A673 (cell line): Measurements from ENCODE around the gene GXYLT1. TPM values are rescaled to one million over a fixed set of nuclear protein-coding genes. Genes with fewer than 3 reads are reported as not detected.
"Not testable (repeated sequence)": the region's sequence is repeated elsewhere in the genome, so short reads cannot be mapped to it uniquely, and the experiment has no call there.

Experiments used
- BruUV-seq: library from RNA; stranded (reverse); fragments of 400-500 nt; replicated peaks from 2 replicates; lab custom pipeline; 2021; lab: Mats Ljungman, UMichigan
- CTCF ChIA-PET: fragments of 300-600 bp; sonication (Branson Sonifier 250); formaldehyde crosslinking; loops from one replicate; lab custom pipeline; 2022; ENCODE audit warnings: antibody characterized with exemption; lab: Charles Lee
- POLR2A ChIA-PET: fragments of 300-600 bp; sonication (Branson Sonifier 250); formaldehyde crosslinking; loops from one replicate; lab custom pipeline; 2022; ENCODE audit warnings: antibody characterized with exemption; ENCODE audit not compliant: low non-redundant PET; lab: Charles Lee
- DNase-seq: peaks from one replicate; pipeline ENCODE4 v3.0.0-alpha.2; 2015; ENCODE audit warnings: low spot score
- H3K27ac ChIP-seq: fragments of 200-600 bp; sonication (generic); 2 replicates; pipeline ENCODE4 v1.5.1; 2016; ENCODE audit warnings: mixed run types, low read depth, mild to moderate bottlenecking, mixed read lengths, antibody characterized with exemption, low read length; ENCODE audit not compliant: poor library complexity, severe bottlenecking
- H3K27me3 ChIP-seq: fragments of 200-600 bp; sonication (generic); replicated peaks from 2 replicates; pipeline ENCODE4 v1.6.1; 2017; ENCODE audit warnings: mixed run types, low read depth, mild to moderate bottlenecking, mixed read lengths, antibody characterized with exemption, low read length; ENCODE audit not compliant: insufficient read depth, poor library complexity
- H3K36me3 ChIP-seq: fragments of 200-600 bp; sonication (generic); 2 replicates; pipeline ENCODE4 v1.6.1; 2016; ENCODE audit warnings: mixed run types, mild to moderate bottlenecking, mixed read lengths, antibody characterized with exemption, low read length; ENCODE audit not compliant: insufficient read depth, poor library complexity, severe bottlenecking
- H3K4me1 ChIP-seq: fragments of 200-600 bp; sonication (generic); 2 replicates; pipeline ENCODE4 v1.6.1; 2017; ENCODE audit warnings: mixed run types, mild to moderate bottlenecking, mixed read lengths, antibody characterized with exemption, low read length; ENCODE audit not compliant: insufficient read depth, poor library complexity, severe bottlenecking
- H3K4me3 ChIP-seq: fragments of 200-600 bp; sonication (generic); 2 replicates; pipeline ENCODE4 v1.5.1; 2016; ENCODE audit warnings: low read depth, mixed run types, mild to moderate bottlenecking, mixed read lengths, low read length; ENCODE audit not compliant: poor library complexity, severe bottlenecking
- H3K9me3 ChIP-seq: fragments of 200-600 bp; sonication (generic); 2 replicates; pipeline ENCODE4 v1.6.1; 2016; ENCODE audit warnings: mixed run types, low read depth, mild to moderate bottlenecking, mixed read lengths, antibody characterized with exemption, low read length; ENCODE audit not compliant: poor library complexity, severe bottlenecking
- CTCF ChIP-seq: fragments of 300-800, 200-600 bp; sonication (generic); conservative IDR thresholded peaks from 2 replicates; pipeline ENCODE4 v1.5.1; 2017; ENCODE audit warnings: low read depth, mild to moderate bottlenecking, antibody characterized with exemption, low read length, moderate library complexity, mixed read lengths
- EZH2 ChIP-seq: fragments of 200-600 bp; sonication (generic); IDR thresholded peaks from 2 replicates; pipeline ENCODE4 v1.6.1; 2017; ENCODE audit warnings: borderline replicate concordance, low read depth, mild to moderate bottlenecking, mixed read lengths, antibody characterized with exemption, low read length; ENCODE audit not compliant: poor library complexity, severe bottlenecking
- intact Hi-C: fragments of 100-400 bp; cut with micrococcal nuclease; formaldehyde crosslinking; loops from one replicate; pipeline ENCODE4 v1.10.0; 2022; ENCODE audit not compliant: unreplicated experiment
- total RNA-seq: library from RNA; stranded (reverse); gene quantifications from 2 replicates; pipeline ENCODE4 v1.2.3, GENCODE V29; 2021

Gene GXYLT1
- total RNA-seq, 1 experiment from 2014 or later = 25.0 TPM

GRCh38 chr12:42190376-42190775 is 45.7 kb upstream of the GXYLT1 start:
- no peak overlapping the region for H3K27ac ChIP-seq
- no peak overlapping the region for H3K4me3 ChIP-seq
- no TSS peak for BruUV-seq
- no peaks in the 10 kb centered on the region for H3K27me3 ChIP-seq
- intact Hi-C loops = no loop called here
- TF ChIP-seq EZH2 (no peak), CTCF (no peak)
- CTCF ChIA-PET = no interaction called here
- H3K4me1 ChIP-seq = no peaks in the 10 kb centered on the region
- H3K9me3 ChIP-seq = no peaks in the 10 kb centered on the region
- DNase-seq = no peak
- no peaks in the 10 kb centered on the region for H3K36me3 ChIP-seq
- POLR2A ChIA-PET = no interaction called here

- H3K4me1 ChIP-seq, BruUV-seq, H3K27me3 ChIP-seq, H3K4me3 ChIP-seq, CTCF ChIA-PET, H3K36me3 ChIP-seq, H3K27ac ChIP-seq, intact Hi-C loops, H3K9me3 ChIP-seq, POLR2A ChIA-PET, DNase-seq: not testable (repeated sequence)
Measured at GRCh38 chr12:42188275-42188674, 43.6 kb upstream of the GXYLT1 start.

DNA sequence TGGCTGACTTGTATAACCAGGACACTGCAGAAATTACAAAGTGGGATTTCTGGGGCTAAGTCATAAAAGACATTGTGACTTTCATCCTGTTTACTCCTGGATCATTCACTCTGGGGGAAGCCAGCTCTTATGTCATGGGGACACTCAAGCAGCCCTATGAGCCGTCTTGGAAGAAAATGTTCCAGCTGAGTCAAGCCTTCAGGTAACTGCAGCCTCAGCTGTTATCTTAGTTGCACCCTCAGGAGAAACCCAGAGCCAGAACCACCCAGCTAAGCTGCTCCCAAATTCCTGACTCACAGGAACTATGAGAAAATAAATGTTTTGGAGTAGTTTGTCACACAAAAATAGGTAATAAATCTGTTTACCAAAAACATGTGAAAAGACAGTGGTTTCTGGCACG is 43.1 kb upstream of the GXYLT1 start:
- Histone ChIP-seq H3K4me3 (no peak overlapping the region), H3K9me3 (no peaks in the 10 kb centered on the region), H3K27ac (no peak overlapping the region), H3K4me1 (no peaks in the 10 kb centered on the region), H3K36me3 (no peaks in the 10 kb centered on the region), H3K27me3 (no peaks in the 10 kb centered on the region)
- POLR2A ChIA-PET = no interaction called here
- no peak for DNase-seq
- intact Hi-C loops = no loop called here
- CTCF ChIA-PET = no interaction called here
- no TSS peak for BruUV-seq
- TF ChIP-seq CTCF (no peak), EZH2 (no peak)

GRCh38 chr12:42186793-42187192 is 42.1 kb upstream of the GXYLT1 start:
- Histone ChIP-seq H3K27me3 (no peaks in the 10 kb centered on the region), H3K4me3 (no peak overlapping the region), H3K4me1 (no peaks in the 10 kb centered on the region), H3K27ac (no peak overlapping the region), H3K9me3 (no peaks in the 10 kb centered on the region), H3K36me3 (no peaks in the 10 kb centered on the region)
- no peak for TF ChIP-seq EZH2
- TF ChIP-seq CTCF = no peak
- no peak for DNase-seq
- CTCF ChIA-PET = no interaction called here
- no TSS peak for BruUV-seq
- intact Hi-C loops = no loop called here
- POLR2A ChIA-PET = no interaction called here
